PC-3 (cell line): Measurements from ENCODE around the gene TCF7L1. TPM values are rescaled to one million over a fixed set of nuclear protein-coding genes. Genes with fewer than 3 reads are reported as not detected.
A peak's percentile ranks its signal among the peaks of the same experiment; 100 is the strongest.
"Not testable (repeated sequence)": the region's sequence is repeated elsewhere in the genome, so short reads cannot be mapped to it uniquely, and the experiment has no call there.

Experiments used
- ATAC-seq: fragments of 200-7000 bp; cut with Tn5 transposase; 2 replicates; pipeline ENCODE4 v1.9.1; 2020; ENCODE audit warnings: mild to moderate bottlenecking, moderate library complexity
- BruUV-seq: library from RNA; stranded (reverse); fragments of 400-500 nt; replicated peaks from 2 replicates; lab custom pipeline; 2021; lab: Mats Ljungman, UMichigan
- CTCF ChIA-PET: fragments of 300-600 bp; sonication (Branson Sonifier 250); formaldehyde crosslinking; loops from one replicate; lab custom pipeline; 2022; ENCODE audit warnings: antibody characterized with exemption; lab: Charles Lee
- POLR2A ChIA-PET: fragments of 300-600 bp; sonication (Branson Sonifier 250); formaldehyde crosslinking; loops from one replicate; lab custom pipeline; 2022; ENCODE audit warnings: antibody characterized with exemption; ENCODE audit not compliant: unreplicated experiment; lab: Charles Lee
- DNase-seq: peaks from one replicate; pipeline ENCODE4 v3.0.0-alpha.2; 2015
- H2AFZ ChIP-seq: fragments of 300-600 bp; sonication (generic); 2 replicates; pipeline ENCODE4 v1.6.0; 2016; ENCODE audit warnings: antibody characterized with exemption, low read length
- H3F3A ChIP-seq: fragments of 300-600 bp; sonication (generic); one replicate; pipeline ENCODE4 v1.6.0; 2017; ENCODE audit warnings: antibody characterized with exemption, low read length, control low read depth, mild to moderate bottlenecking; ENCODE audit not compliant: unreplicated experiment
- H3K27ac ChIP-seq: fragments of 300-600 bp; sonication (generic); 2 replicates; pipeline ENCODE4 v1.5.1; 2016; ENCODE audit warnings: mild to moderate bottlenecking, low read length
- H3K27me3 ChIP-seq: fragments of 300-600 bp; sonication (generic); 2 replicates; pipeline ENCODE4 v1.6.1; 2016; ENCODE audit warnings: low read length, mixed read lengths
- H3K36me3 ChIP-seq: fragments of 300-600 bp; sonication (generic); 2 replicates; pipeline ENCODE4 v1.6.1; 2016; ENCODE audit warnings: low read depth, mixed run types, low read length, mixed read lengths
- H3K4me1 ChIP-seq: fragments of 300-600 bp; sonication (generic); 2 replicates; pipeline ENCODE4 v1.5.1; 2016; ENCODE audit warnings: low read length; ENCODE audit not compliant: insufficient read depth
- H3K4me2 ChIP-seq: fragments of 300-600 bp; sonication (generic); 2 replicates; pipeline ENCODE4 v1.6.0; 2016; ENCODE audit warnings: low read length
- H3K4me3 ChIP-seq: fragments of 300-600 bp; sonication (generic); 2 replicates; pipeline ENCODE4 v1.5.1; 2016; ENCODE audit warnings: mild to moderate bottlenecking, low read length, mixed read lengths
- H3K79me2 ChIP-seq: fragments of 300-600 bp; sonication (generic); 2 replicates; pipeline ENCODE4 v1.6.1; 2017; ENCODE audit warnings: low read length, mixed read lengths
- H3K9ac ChIP-seq: fragments of 300-600 bp; sonication (generic); 2 replicates; pipeline ENCODE4 v1.6.0; 2016; ENCODE audit warnings: mild to moderate bottlenecking, low read length
- H3K9me2 ChIP-seq: fragments of 300-600 bp; sonication (generic); replicated peaks from 2 replicates; pipeline ENCODE4 v1.6.1; 2016; ENCODE audit warnings: mixed run types, low read length, mixed read lengths
- H3K9me3 ChIP-seq: fragments of 300-600 bp; sonication (generic); 2 replicates; pipeline ENCODE4 v1.6.1; 2016; ENCODE audit warnings: low read length, mixed read lengths
- H4K20me1 ChIP-seq: fragments of 300-600 bp; sonication (generic); 2 replicates; pipeline ENCODE4 v1.6.1; 2016; ENCODE audit warnings: low read length, mixed read lengths
- EZH2 ChIP-seq: fragments of 300-600 bp; sonication (generic); IDR thresholded peaks from one replicate; pipeline ENCODE4 v1.6.1; 2017; ENCODE audit warnings: antibody characterized with exemption, mild to moderate bottlenecking, low read length; ENCODE audit not compliant: unreplicated experiment
- EZH2phosphoT487 ChIP-seq: fragments of 300-600 bp; sonication (generic); IDR thresholded peaks from 2 replicates; pipeline ENCODE4 v1.6.1; 2018; ENCODE audit warnings: mild to moderate bottlenecking, antibody characterized with exemption, low read length, borderline replicate concordance
- intact Hi-C: fragments of 100-400 bp; cut with micrococcal nuclease; formaldehyde crosslinking; loops from 2 replicates; pipeline ENCODE4 v1.9.0; 2023
- total RNA-seq: library from RNA; depleted of rRNA; stranded (reverse); fragments of >200 nt; gene quantifications from 2 replicates; pipeline ENCODE4 v1.2.3, GENCODE V29; 2014
- TF ChIP-seq, protein P1 (sequence below): fragments of 300-600 bp; sonication (generic); conservative IDR thresholded peaks from 2 replicates; pipeline ENCODE4 v1.5.1; 2017; ENCODE audit warnings: antibody characterized with exemption, low read depth, mild to moderate bottlenecking, low read length

The TCF7L1 gene
- total RNA-seq, 1 experiment from 2014 or later: 1.8 TPM

DNA sequence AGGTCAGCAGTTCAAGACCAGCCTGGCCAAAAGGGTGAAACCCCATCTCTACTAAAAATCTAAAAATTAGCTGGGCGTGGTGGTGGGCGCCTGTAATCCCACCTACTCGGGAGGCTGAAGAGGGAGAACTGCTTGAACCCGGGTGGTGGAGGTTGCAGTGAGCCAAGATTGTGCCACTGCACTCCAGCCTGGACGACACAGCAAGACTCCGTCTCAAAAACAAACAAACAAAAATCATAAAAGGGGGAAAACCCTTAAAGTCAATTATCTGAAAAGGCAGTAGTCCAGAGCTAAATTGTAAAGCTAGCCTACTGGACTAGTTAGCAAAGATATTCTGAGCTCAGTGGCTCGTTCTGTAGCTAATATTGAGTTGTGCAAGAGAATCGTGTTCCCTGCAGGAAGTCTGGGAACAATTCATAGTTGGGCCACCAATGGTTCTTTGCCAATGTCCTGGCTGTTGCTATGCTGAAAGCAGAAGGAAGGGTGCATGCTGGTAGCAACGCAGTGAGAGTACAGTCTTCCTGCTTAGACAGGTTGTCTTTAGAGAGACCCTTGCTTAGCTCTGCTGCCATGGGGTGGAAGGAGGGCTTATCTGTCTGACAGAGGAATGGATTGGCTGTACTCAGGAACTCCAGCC lies 190.3 kb downstream of the TCF7L1 start:
- Histone ChIP-seq H2AFZ (no peak overlapping the region), H3K9me2 (no peaks in the 10 kb centered on the region), H3K27me3 (no peaks in the 10 kb centered on the region), H3K9me3 (no peaks in the 10 kb centered on the region), H3K79me2 (peaks cover 91% of the 10 kb centered on the region), H3K9ac (no peak overlapping the region), H4K20me1 (peaks cover 27% of the 10 kb centered on the region), H3K4me3 (no peak overlapping the region), H3K4me1 (peaks cover 20% of the 10 kb centered on the region), H3K27ac (no peak overlapping the region), H3K36me3 (peaks cover 50% of the 10 kb centered on the region), H3K4me2 (no peak overlapping the region), H3F3A (no peaks in the 10 kb centered on the region)
- intact Hi-C loops: no loop called here
- no TSS peak for BruUV-seq
- POLR2A ChIA-PET: no interaction called here
- DNase-seq (no peak), ATAC-seq (no peak)
- CTCF ChIA-PET: no interaction called here
- no peak for TF ChIP-seq EZH2
- TF ChIP-seq EZH2phosphoT487: no peak
- TF ChIP-seq, protein P1, sequence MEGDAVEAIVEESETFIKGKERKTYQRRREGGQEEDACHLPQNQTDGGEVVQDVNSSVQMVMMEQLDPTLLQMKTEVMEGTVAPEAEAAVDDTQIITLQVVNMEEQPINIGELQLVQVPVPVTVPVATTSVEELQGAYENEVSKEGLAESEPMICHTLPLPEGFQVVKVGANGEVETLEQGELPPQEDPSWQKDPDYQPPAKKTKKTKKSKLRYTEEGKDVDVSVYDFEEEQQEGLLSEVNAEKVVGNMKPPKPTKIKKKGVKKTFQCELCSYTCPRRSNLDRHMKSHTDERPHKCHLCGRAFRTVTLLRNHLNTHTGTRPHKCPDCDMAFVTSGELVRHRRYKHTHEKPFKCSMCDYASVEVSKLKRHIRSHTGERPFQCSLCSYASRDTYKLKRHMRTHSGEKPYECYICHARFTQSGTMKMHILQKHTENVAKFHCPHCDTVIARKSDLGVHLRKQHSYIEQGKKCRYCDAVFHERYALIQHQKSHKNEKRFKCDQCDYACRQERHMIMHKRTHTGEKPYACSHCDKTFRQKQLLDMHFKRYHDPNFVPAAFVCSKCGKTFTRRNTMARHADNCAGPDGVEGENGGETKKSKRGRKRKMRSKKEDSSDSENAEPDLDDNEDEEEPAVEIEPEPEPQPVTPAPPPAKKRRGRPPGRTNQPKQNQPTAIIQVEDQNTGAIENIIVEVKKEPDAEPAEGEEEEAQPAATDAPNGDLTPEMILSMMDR: no peak

DNA sequence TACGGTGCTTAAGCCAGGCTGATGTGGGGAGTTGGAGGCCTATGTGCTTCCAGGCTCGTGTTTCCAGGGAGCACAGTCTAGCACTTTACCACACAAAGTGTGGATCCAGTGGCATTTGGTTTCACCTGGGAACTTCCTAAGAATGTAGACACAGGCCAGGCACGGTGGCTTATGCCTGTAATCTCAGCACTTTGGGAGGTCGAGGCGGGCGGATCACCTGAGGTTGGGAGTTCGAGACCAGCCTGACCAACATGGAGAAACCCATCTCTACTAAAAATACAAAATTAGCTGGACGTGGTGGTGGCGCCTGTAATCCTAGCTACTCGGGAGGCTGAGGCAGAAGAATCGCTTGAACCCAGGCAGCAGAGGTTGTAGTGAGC lies 190.8 kb downstream of the TCF7L1 start:
- H3K4me3 ChIP-seq, H3K4me2 ChIP-seq, BruUV-seq, H2AFZ ChIP-seq, H3K27me3 ChIP-seq, ATAC-seq, H3F3A ChIP-seq, intact Hi-C loops, DNase-seq, H3K9ac ChIP-seq, CTCF ChIA-PET, POLR2A ChIA-PET, H3K27ac ChIP-seq, H3K9me2 ChIP-seq, H3K9me3 ChIP-seq: not testable (repeated sequence)
- H3K36me3 ChIP-seq: peaks cover 50% of the 10 kb centered on the region
- H3K79me2 ChIP-seq: peaks cover 91% of the 10 kb centered on the region
- H3K4me1 ChIP-seq: peaks cover 21% of the 10 kb centered on the region
- H4K20me1 ChIP-seq: peaks cover 27% of the 10 kb centered on the region

DNA sequence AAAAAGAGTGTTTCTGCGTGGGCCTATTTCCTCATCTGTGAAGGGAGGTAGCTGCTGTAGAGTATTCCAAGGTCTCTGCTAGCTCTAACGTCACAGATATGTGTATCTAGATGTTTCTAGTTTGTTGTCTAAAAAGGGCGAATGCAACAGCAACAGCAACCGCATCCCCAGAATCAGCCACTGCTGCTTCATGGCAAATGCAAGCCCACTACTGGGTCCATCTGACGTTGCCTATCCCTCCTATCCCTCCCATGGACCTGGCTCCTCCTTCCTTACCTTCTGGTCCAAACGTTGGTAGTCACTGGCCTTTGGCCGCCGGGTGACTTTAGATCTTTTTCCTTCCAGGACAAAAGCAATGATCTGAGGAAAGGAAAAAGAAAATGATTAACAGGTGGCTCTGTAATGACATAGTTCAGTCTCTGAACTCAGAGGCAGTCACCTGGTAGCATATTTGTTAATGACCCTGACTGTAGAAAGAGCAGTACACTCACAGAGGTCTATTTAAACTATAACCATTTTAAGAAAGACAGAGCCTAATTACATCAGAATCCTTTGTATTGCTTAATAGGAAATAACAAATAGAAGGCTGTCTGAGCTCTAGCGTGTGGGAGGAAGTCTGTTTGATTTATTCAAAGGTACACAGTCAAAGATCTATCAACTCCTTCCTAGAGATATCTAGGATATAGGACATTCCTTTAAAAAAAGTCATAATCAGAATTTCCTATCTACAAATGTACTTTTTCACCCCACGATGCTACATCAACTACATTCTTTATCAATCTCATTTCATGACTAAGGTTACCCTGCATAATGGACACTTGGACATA lies 191.7 kb downstream of the TCF7L1 start:
- peak overlapping the region; percentile 92 for H3K4me3 ChIP-seq
- no peak overlapping the region for H3K27ac ChIP-seq
- peaks cover 84% of the 10 kb centered on the region for H3K79me2 ChIP-seq
- no TSS peak for BruUV-seq
- H2AFZ ChIP-seq: no peak overlapping the region
- no peaks in the 10 kb centered on the region for H3K9me2 ChIP-seq
- H3K27me3 ChIP-seq: no peaks in the 10 kb centered on the region
- H4K20me1 ChIP-seq: peaks cover 27% of the 10 kb centered on the region
- H3K4me1 ChIP-seq: peaks cover 24% of the 10 kb centered on the region
- no peaks in the 10 kb centered on the region for H3F3A ChIP-seq
- POLR2A ChIA-PET: no interaction called here
- H3K9ac ChIP-seq: peak overlapping the region; percentile 89; the same call in 1 of the 2 replicates
- no peaks in the 10 kb centered on the region for H3K9me3 ChIP-seq
- no peak for DNase-seq
- H3K4me2 ChIP-seq: peak overlapping the region; percentile 96
- peaks cover 44% of the 10 kb centered on the region for H3K36me3 ChIP-seq
- CTCF ChIA-PET: no interaction called here
- ATAC-seq: no peak
- TF ChIP-seq EZH2 (no peak), EZH2phosphoT487 (no peak)
- TF ChIP-seq, protein P1: no peak
- intact Hi-C loops: loop anchor here (1.0 to 5.0 kb wide), 2 partner anchors 227 to 277 kb away; partner anchors contain the start of gene TMEM150A
